GM11168 (cell line): ENCODE results near the gene GNB1.
"Not testable (repeated sequence)": the region's sequence is repeated elsewhere in the genome, so short reads cannot be mapped to it uniquely, and the experiment has no call there.

Experiments
- in situ Hi-C: fragments of 300-500 bp; cut with MboI; formaldehyde crosslinking; loops from one replicate; pipeline ENCODE4 v1.12.0; 2022; ENCODE audit warnings: low sequenced_read_pairs; ENCODE audit not compliant: unreplicated experiment

Gene GNB1

DNA sequence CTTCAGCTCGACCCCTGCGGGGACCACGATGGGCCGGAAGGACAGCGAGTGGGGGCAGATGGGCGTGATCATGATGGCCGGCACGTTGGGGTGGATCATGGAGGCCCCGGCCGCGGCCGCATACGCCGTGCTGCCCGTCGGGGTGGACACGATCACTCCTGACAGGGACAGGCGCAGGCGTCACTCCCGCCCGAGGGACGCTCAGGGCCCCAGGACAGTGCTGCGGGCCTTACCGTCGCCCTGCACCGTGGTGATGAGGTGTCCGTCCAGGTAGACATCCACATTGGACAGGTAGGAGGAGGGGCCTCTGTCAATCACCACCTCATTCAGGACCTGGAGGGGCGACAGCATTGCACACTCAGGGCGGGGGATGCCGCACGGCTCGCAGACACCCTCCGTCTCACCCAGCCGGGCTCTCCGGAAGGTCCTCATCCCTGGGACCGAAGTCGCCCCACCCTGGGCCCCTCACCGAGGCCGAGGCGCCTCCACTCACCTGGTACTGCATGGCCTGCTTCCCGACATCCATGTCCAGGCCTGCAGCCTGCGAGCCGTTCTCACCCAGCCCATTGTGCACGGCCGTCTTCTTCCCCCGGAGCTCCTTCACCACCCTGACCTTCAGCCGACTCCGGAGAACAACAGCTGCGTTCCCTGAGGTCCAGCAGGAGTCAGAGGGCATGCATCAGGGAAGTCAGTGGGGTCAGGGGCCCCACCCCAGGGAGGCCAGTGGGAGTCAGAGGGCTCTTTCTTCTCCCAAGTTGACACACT is 136.7 kb downstream of the GNB1 start:
- in situ Hi-C loops, result no loop called here

- in situ Hi-C loops, result no loop called here
These were observed 137.3 kb downstream of the GNB1 start for GRCh38 chr1:1753607-1754005.

GRCh38 chr1:1752636-1753606 is 138.0 kb downstream of the GNB1 start:
- in situ Hi-C loops, result no loop called here

- in situ Hi-C loops, result no loop called here
These were observed 138.7 kb downstream of the GNB1 start for GRCh38 chr1:1752190-1752589.

DNA sequence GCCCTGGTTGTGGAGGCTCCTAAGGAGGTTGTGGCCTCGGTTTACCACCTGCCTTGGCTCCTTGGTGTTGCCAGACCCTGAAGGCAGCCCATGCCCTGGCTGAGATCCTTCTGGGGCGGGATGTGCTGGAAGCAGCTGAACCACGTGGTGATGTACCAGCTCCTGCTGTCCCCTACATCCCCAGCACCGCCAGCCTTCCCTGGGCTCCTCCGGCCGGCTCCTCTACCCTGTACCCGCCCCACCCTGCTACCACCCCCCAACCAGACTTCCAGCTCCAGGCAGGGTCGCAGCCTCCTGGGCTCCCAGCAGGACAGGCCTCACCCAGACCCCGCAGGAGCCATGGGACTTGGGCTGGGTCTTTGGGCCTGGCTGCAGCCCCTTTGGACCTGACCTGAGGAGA is 140.9 kb downstream of the GNB1 start:
- in situ Hi-C loops, result loop anchor here (5.0 kb wide), 1 partner anchor 53 kb away; no protein-coding TSS in a partner anchor

DNA sequence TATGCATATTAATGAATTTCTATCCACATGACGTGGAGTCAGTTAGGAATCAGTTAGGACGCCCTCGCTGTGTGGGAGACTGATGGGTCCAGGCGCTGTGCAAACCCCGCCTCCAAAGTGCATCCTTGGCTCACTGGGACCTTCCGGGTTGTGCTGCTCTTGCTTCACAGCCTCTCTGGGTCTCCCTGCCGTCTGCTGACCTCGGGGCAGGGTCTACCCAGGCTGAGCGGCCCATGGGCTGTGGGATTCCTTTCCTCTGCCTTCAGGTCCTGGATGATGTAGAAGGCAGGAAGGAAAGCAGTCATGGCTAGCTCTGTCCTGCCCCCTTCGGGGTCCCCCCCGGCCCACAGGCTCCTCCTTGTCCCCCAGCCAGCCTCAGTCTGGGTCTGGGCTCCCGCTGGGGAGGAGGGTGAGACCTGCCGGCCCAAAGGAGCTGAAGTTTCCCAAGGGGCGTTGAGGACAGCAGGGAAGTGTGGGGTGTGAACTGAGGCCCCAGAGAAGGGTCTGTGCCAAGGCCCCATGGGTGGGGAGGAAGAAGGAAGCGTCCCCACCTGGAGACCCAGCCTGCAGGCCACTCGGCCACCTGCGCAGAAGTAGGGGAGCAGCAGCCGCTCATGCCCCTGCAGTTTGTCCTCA is 142.1 kb downstream of the GNB1 start:
- in situ Hi-C loops, result loop anchor here (5.0 kb wide), 1 partner anchor 52 kb away; no protein-coding TSS in a partner anchor

GRCh38 chr1:1746566-1746909 is 144.3 kb downstream of the GNB1 start:
- in situ Hi-C loops, result loop anchor here (5.0 kb wide), 1 partner anchor 49 kb away; no protein-coding TSS in a partner anchor

DNA sequence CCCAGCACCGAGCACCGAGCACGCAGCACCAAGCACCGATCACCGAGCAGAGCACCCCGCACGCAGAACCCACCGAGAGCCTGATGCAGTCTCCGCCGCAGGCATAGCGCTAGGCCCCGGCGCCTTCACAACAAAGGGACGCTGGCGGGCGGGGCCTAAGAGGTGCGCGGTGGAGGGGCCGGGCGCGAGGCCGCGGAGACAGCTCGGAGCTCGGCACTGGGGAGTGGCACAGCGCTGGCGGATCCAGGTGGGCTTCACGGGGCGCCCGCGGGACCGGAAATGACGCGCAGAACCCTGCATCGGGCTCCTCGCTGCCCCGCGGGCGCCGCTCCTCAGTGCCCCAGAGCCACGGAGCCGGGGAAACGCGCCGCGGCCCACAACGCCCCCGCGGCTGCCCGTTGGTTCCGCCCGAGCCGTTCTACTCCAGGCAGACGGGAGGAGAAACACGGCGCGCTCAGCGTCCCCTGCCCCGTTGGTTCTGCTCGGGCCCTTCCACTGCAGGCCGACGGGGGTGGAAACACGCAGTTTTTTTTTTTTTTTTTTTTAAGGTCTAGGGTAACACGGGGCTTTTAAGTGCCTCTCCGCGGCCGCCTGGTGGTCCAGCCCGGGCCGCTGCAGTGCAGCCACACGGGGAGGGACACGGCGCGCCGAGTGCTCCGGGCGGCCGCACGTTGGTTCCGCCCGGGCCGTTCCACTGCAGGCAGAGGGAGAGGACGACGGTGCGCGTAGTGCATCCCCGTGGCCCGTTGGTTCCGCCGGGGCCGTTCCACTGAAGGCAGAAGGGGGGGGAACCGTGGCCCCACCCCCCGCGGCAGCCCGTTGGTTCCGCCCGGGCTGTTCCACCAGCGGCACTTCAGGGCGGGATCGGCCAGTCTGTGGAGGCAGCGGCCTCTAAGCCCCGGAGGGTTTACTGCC is 145.0 kb downstream of the GNB1 start:
- in situ Hi-C loops, result loop anchor here (5.0 kb wide), 1 partner anchor 49 kb away; no protein-coding TSS in a partner anchor

- in situ Hi-C loops, result not testable (repeated sequence)
These were observed 148.4 kb downstream of the GNB1 start for GRCh38 chr1:1742529-1742928.

GRCh38 chr1:1741013-1741412 is 149.9 kb downstream of the GNB1 start:
- in situ Hi-C loops, result not testable (repeated sequence)

DNA sequence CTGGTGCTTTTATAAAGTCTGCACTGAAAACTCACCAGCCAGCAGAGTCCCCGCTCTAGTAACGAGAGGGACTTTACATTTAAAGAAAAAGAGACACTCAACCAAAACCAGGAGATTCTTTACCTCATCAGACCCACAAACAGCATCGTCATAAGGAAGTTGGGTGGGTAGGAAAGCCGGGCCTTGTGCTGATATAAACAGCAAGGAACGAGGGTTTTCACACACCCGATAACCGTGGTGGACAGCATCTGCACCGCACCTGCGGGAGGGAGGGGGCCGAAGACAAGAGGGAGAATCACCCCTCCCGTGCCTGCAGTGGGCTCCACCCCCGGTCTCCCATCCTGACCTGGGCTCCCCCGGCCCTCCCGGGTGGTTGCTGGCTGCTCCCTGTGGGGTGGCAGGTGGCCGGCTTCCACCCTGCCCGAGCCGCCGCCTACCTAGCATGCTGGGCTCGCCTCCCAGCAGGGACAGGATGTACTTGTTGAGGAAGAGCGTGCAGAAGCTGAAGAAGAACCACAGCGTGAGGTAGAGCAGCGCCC is 152.0 kb downstream of the GNB1 start:
- in situ Hi-C loops, result not testable (repeated sequence)

DNA sequence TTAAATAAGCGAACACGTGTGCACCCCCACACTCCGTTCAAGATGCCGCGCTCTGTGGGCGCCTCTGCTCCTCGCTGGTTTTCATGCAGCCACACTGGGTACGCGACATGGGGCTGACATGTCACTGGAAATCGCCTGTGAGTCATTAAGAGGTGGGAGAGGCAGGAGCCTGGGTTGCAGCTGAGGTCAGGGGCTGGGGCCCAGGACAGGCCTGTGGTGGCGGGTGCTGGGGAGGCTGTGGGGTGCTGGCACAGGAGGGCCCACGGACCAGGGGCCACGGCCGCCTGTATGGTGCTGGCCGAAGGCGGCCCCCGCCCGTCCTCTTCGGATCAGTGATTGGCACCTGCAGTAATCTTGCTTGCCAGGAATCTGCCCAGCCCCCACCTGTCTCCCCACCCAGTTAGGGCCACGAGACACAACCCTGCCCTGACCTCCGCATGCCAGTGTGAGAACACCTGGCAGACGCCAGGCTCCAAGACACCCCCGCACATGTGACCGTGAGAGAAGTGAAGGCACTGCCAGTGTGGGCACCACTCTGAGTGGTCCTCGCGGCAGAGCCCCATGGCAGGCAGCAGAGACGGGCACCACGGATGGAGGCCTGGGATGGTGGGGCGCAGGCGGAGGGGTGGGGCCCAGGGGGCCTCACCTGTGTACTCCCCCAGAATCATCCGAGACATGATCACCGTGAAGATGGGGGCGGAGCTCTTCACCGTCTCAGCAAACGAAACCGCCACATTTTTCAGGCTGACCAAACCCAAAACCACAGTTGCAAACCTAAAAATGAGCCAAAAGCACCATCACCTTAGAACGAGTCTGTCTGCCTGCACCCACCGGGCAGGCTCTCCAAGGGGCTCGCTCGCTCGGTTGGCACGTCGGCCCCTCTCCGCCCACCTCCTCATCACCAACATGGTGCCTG is 153.0 kb downstream of the GNB1 start:
- in situ Hi-C loops, result not testable (repeated sequence)
